ENCODE measurements around the gene HBA2.

GRCh38 chr16:152141-153128, 20.2 kb upstream of the HBA2 start, which contains the start of gene HBZ:
- TF ChIP-seq CTCF (IDR thresholded peaks at IDR 0.05; ENCODE audit: insufficient read depth, low read length, poor library complexity, severe bottlenecking) (no peak), EZH2phosphoT487 (conservative IDR thresholded peaks at IDR 0.05; ENCODE audit: low read length) (no peak)
